HepG2 (cell line): Measurements from ENCODE around the gene NOX3. TPM values are rescaled to one million over a fixed set of nuclear protein-coding genes. Genes with fewer than 3 reads are reported as not detected.

Experiments
- DPF2 ChIP-seq: sonication (generic); formaldehyde crosslinking; IDR thresholded peaks from 2 replicates; pipeline ENCODE4 v1.4.0; 2020; ENCODE audit warnings: mild to moderate bottlenecking, low read depth, missing genetic modification reagents, borderline replicate concordance
- FOXO4 ChIP-seq: sonication (generic); formaldehyde crosslinking; conservative IDR thresholded peaks from 2 replicates; pipeline ENCODE4 v1.8.1; 2023; ENCODE audit warnings: missing genetic modification reagents
- KDM5B ChIP-seq: sonication (generic); formaldehyde crosslinking; IDR thresholded peaks from 2 replicates; pipeline ENCODE4 v1.4.0; 2020; ENCODE audit warnings: missing genetic modification reagents, mild to moderate bottlenecking, borderline replicate concordance
- NR0B2 ChIP-seq: sonication (generic); formaldehyde crosslinking; IDR thresholded peaks from 2 replicates; pipeline ENCODE4 v1.4.0; 2020; ENCODE audit warnings: mild to moderate bottlenecking, missing genetic modification reagents
- NR1H2 ChIP-seq: sonication (generic); formaldehyde crosslinking; IDR thresholded peaks from 2 replicates; pipeline ENCODE4 v1.8.1; 2022; ENCODE audit warnings: low read depth, missing genetic modification reagents, borderline replicate concordance
- NR2F1 ChIP-seq, 2 experiments: fragments of 450-650 bp in 1 of 2; formaldehyde crosslinking in 1 of 2; IDR thresholded peaks; 2 replicates each; pipeline versions ENCODE4 v1.5.0 to v1.6.1; 2016 to 2020; ENCODE audit warnings: mild to moderate bottlenecking in 1 of 2, missing compliant biosample characterization in 1 of 2, missing genetic modification reagents in 1 of 2, moderate library complexity in 1 of 2
- PBX3 ChIP-seq: sonication (generic); formaldehyde crosslinking; IDR thresholded peaks from 2 replicates; pipeline ENCODE4 v1.8.1; 2023; ENCODE audit warnings: missing genetic modification reagents, inconsistent platforms, borderline replicate concordance
- PRPF4 ChIP-seq: fragments of 200-400 bp; formaldehyde crosslinking; IDR thresholded peaks from 2 replicates; pipeline ENCODE4 v1.6.1; 2016; ENCODE audit warnings: low read length, low read depth; ENCODE audit not compliant: poor library complexity, severe bottlenecking
- RFXANK ChIP-seq: IDR thresholded peaks from 2 replicates; pipeline ENCODE4 v1.6.1; 2016
- TEAD3 ChIP-seq: optimal IDR thresholded peaks from 2 replicates; pipeline ENCODE3; 2016; ENCODE audit warnings: borderline replicate concordance
- ZFP37 ChIP-seq: sonication (generic); formaldehyde crosslinking; IDR thresholded peaks from 2 replicates; pipeline ENCODE4 v1.4.0; 2020; ENCODE audit warnings: missing genetic modification reagents, borderline replicate concordance
- ZNF343 ChIP-seq: sonication (generic); formaldehyde crosslinking; IDR thresholded peaks from 2 replicates; pipeline ENCODE4 v1.4.0; 2020; ENCODE audit warnings: mild to moderate bottlenecking, missing genetic modification reagents
- ZUFSP ChIP-seq: sonication (generic); formaldehyde crosslinking; IDR thresholded peaks from 2 replicates; pipeline ENCODE4 v1.9.0; 2021; ENCODE audit warnings: missing genetic modification reagents, mild to moderate bottlenecking, borderline replicate concordance
- polyA plus RNA-seq, 8 experiments: library from polyadenylated mRNA; depleted of rRNA in 3 of 8; stranded (reverse) in 7 of 8; unstranded in 1 of 8; fragments of >200 nt; fragmentation: Illumina TruSeq in 4 of 8; extraction: Trizol in 4 of 8; gene quantifications; 2 replicates each; pipeline versions ENCODE4 v1.2.1 to v1.2.3, GENCODE V29; 2011 to 2016; ENCODE audit warnings: low read depth in 4 of 8, missing spikeins in 1 of 8, mixed read lengths in 1 of 8; ENCODE audit not compliant: insufficient read depth in 1 of 8
- total RNA-seq, 5 experiments: library from RNA; depleted of rRNA; stranded (reverse); fragments of >200 nt; fragmentation: Illumina TruSeq; extraction: Trizol; gene quantifications; 2 replicates each; pipeline ENCODE4 v1.2.3, GENCODE V29; 2016; ENCODE audit warnings: low read depth in 1 of 5

NOX3 gene
- total and polyA plus RNA-seq, 2 of the 13 experiments (the other 11 are each of a cell fraction or from before 2014, with no cell fraction given): 0.09 to 0.18 TPM

- TF ChIP-seq KDM5B: no peak
- no peak for TF ChIP-seq FOXO4
- no peak for TF ChIP-seq DPF2 (CRISPR knock-in tag)
- TF ChIP-seq NR1H2 (CRISPR knock-in tag): no peak
- no peak for TF ChIP-seq ZFP37 (CRISPR knock-in tag)
- no peak for TF ChIP-seq PBX3 (CRISPR knock-in tag)
- TF ChIP-seq RFXANK (CRISPR knock-in tag): no peak
- TF ChIP-seq NR0B2 (CRISPR knock-in tag): no peak
- TF ChIP-seq ZNF343 (CRISPR knock-in tag): no peak
- no peak for TF ChIP-seq TEAD3 (CRISPR knock-in tag)
- TF ChIP-seq PRPF4: no peak
- no peak for TF ChIP-seq NR2F1 (CRISPR knock-in tag; IDR thresholded peaks at IDR 0.05)
- TF ChIP-seq ZUFSP: no peak
These were observed 46.2 kb downstream of the NOX3 start (continued) for GRCh38 chr6:155409391-155409790.
